Spleen (tissue), 7 donors: ENCODE measurements around the gene EIF3L.

Source experiments
- POLR2A ChIP-seq, 3 donors: fragments of 450-650 bp; IDR thresholded peaks; one replicate each; pipeline ENCODE4 v1.5.1; 2017; ENCODE audit warnings: antibody characterized with exemption in 3 of 3, mild to moderate bottlenecking in 1 of 3
- POLR2AphosphoS5 ChIP-seq, 3 donors: sonication (generic); formaldehyde crosslinking; IDR thresholded peaks; one replicate each; pipeline ENCODE4 v1.5.1; 2017; ENCODE audit warnings: antibody characterized with exemption in 3 of 3
- TF ChIP-seq, protein P1 (sequence below), 11 experiments: fragments of 200-600 bp in 7 of 11; fragments of 450-650 bp in 4 of 11; sonication (generic) in 4 of 11; IDR thresholded peaks in 8 of 11; conservative IDR thresholded peaks in 3 of 11; 1 replicate in 7 of 11; 2 replicates in 4 of 11; pipeline versions ENCODE4 v1.4.0 to v1.8.0; 2016 to 2021; ENCODE audit warnings: antibody characterized with exemption in 11 of 11, inconsistent platforms in 4 of 11, mild to moderate bottlenecking in 1 of 11
- donor health status: DM: no; HTN: no; CAD: no; lungs with moderate emphysema.
- donor health status: DM: no; HTN: no; CAD: no.
- donor health status: DM: no; HTN: no; CAD: no.

DNA sequence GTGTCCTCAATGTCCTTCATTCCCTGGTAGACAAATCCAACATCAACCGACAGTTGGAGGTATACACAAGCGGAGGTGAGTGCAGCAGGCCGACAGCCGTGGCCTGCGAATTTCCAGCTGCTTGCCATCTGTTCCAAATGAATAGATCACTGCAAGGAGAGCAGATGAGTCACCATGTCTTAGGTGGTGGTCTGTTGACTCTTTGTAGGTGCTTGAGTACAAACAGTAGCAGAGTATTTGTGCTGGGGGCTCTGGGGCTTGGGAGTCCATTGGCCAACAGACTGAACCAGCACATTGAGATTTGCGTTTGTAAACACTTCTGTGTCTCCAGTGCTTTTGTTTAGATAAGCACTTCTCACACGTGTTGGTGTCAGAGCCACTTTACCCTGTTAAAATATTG is 21.1 kb downstream of the EIF3L start:
- TF ChIP-seq, protein P1, sequence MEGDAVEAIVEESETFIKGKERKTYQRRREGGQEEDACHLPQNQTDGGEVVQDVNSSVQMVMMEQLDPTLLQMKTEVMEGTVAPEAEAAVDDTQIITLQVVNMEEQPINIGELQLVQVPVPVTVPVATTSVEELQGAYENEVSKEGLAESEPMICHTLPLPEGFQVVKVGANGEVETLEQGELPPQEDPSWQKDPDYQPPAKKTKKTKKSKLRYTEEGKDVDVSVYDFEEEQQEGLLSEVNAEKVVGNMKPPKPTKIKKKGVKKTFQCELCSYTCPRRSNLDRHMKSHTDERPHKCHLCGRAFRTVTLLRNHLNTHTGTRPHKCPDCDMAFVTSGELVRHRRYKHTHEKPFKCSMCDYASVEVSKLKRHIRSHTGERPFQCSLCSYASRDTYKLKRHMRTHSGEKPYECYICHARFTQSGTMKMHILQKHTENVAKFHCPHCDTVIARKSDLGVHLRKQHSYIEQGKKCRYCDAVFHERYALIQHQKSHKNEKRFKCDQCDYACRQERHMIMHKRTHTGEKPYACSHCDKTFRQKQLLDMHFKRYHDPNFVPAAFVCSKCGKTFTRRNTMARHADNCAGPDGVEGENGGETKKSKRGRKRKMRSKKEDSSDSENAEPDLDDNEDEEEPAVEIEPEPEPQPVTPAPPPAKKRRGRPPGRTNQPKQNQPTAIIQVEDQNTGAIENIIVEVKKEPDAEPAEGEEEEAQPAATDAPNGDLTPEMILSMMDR (IDR thresholded peaks at IDR 0.05 in 8 of 11, conservative IDR thresholded peaks at IDR 0.05 in 3 of 11) = no peak
- TF ChIP-seq POLR2A (IDR thresholded peaks at IDR 0.05) (no peak), POLR2AphosphoS5 (IDR thresholded peaks at IDR 0.05) (no peak)
